A549 (cell line): ENCODE data around the gene SP6.

Experiments
- BHLHE40 ChIP-seq: IDR thresholded peaks from 2 replicates; pipeline ENCODE4 v1.6.1; 2012; ENCODE audit warnings: low read depth, low read length, inconsistent platforms
- CHD2 ChIP-seq: fragments of 150-350 bp; IDR thresholded peaks from 2 replicates; pipeline ENCODE4 v1.6.1; 2014; ENCODE audit warnings: low read length; ENCODE audit not compliant: partially characterized antibody
- ESRRA ChIP-seq: fragments of 150-350 bp; IDR thresholded peaks from 2 replicates; pipeline ENCODE4 v1.6.1; 2014; ENCODE audit warnings: mild to moderate bottlenecking, low read length, borderline replicate concordance
- KDM1A ChIP-seq: fragments of 200-600 bp; sonication (generic); IDR thresholded peaks from 2 replicates; pipeline ENCODE4 v1.6.1; 2016; ENCODE audit warnings: low read depth, mild to moderate bottlenecking
- MAZ ChIP-seq: fragments of 150-350 bp; IDR thresholded peaks from 2 replicates; pipeline ENCODE4 v1.6.1; 2014; ENCODE audit warnings: antibody characterized with exemption, low read depth, low read length, borderline replicate concordance
- MYC ChIP-seq: IDR thresholded peaks from 2 replicates; pipeline ENCODE4 v1.6.1; 2012; ENCODE audit warnings: mild to moderate bottlenecking, inconsistent platforms, low read length, improper control_type of control experiment, borderline replicate concordance
- POLR2A ChIP-seq: IDR thresholded peaks from 2 replicates; pipeline ENCODE4 v1.6.1; 2012; ENCODE audit warnings: mild to moderate bottlenecking, low read length
- RAD21 ChIP-seq, 2 experiments: fragments of >200 bp in 1 of 2; sonication (Bioruptor Twin) in 1 of 2; formaldehyde crosslinking in 1 of 2; IDR thresholded peaks in 1 of 2; conservative IDR thresholded peaks in 1 of 2; 2 replicates in 1 of 2; 3 replicates in 1 of 2; pipeline ENCODE4 v1.6.1; 2012 to 2018; ENCODE audit warnings: inconsistent platforms in 1 of 2
- ZNF302 ChIP-seq: fragments of 250-450 bp; sonication (Bioruptor Pico); IDR thresholded peaks from 2 replicates; pipeline ENCODE4 v1.9.0; 2021; ENCODE audit warnings: inconsistent platforms, mild to moderate bottlenecking, moderate library complexity
- TF ChIP-seq, protein P1 (sequence below): fragments of >200 bp; sonication (Bioruptor Twin); formaldehyde crosslinking; IDR thresholded peaks from 3 replicates; pipeline ENCODE4 v1.5.1; 2016
- TF ChIP-seq, protein P2 (sequence below): fragments of 250-450 bp; sonication (Bioruptor Pico); IDR thresholded peaks from 2 replicates; pipeline ENCODE4 v1.5.0; 2021; ENCODE audit warnings: mild to moderate bottlenecking, moderate library complexity, borderline replicate concordance

DNA sequence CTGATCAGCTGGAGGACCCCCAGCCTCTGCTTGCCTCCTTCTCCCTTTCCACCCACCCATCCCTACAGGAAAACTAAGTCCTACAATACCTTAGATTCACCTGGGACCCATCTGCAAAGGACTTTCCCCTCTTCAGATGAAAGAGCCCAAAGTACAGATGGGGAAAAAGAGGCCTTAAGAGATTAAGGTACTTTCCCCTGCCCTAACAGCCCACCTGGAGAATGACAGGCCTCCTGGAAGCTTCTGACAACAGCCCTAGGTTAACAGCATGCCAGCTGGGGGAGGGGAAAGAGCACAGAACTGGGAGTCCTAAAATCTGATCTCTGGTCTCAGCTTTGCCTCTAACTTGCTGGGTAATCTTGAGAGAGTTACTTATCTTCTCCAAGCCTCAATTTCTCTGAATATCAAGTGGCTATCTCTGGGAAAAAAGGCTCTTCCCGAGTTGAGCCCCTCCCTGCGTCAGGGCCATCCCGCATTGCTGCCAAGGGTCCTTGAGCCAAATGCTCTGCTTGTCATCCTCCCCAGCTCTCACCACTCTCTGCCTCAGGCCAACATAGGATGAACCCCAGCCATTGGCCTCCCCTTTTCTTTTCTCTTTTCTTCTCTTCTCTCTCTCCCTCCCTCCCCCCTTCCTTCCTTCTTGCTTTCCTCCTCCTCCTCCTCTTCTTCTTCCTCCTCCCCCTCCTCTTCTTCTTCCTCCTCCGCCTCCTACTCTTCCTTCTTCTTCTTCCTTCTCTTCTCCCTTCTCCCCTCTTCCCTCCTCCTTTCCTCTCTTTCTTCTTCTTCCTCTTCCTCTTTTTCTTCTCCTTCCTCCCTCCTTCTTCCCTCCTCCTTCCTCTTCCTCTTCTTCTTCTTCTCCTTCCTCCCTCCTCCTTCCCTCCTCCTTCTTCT, 22.5 kb upstream of the SP6 start:
- no peak for TF ChIP-seq MYC
- TF ChIP-seq POLR2A, result no peak
- TF ChIP-seq BHLHE40, result no peak
- TF ChIP-seq, protein P1, sequence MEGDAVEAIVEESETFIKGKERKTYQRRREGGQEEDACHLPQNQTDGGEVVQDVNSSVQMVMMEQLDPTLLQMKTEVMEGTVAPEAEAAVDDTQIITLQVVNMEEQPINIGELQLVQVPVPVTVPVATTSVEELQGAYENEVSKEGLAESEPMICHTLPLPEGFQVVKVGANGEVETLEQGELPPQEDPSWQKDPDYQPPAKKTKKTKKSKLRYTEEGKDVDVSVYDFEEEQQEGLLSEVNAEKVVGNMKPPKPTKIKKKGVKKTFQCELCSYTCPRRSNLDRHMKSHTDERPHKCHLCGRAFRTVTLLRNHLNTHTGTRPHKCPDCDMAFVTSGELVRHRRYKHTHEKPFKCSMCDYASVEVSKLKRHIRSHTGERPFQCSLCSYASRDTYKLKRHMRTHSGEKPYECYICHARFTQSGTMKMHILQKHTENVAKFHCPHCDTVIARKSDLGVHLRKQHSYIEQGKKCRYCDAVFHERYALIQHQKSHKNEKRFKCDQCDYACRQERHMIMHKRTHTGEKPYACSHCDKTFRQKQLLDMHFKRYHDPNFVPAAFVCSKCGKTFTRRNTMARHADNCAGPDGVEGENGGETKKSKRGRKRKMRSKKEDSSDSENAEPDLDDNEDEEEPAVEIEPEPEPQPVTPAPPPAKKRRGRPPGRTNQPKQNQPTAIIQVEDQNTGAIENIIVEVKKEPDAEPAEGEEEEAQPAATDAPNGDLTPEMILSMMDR, result no peak
- no peak for TF ChIP-seq ESRRA
- no peak for TF ChIP-seq MAZ
- TF ChIP-seq ZNF302 (CRISPR knock-in tag), result no peak
- TF ChIP-seq RAD21 (conservative IDR thresholded peaks at IDR 0.05 in 1 of 2, IDR thresholded peaks at IDR 0.05 in 1 of 2), result no peak
- TF ChIP-seq KDM1A, result no peak
- TF ChIP-seq, protein P2, sequence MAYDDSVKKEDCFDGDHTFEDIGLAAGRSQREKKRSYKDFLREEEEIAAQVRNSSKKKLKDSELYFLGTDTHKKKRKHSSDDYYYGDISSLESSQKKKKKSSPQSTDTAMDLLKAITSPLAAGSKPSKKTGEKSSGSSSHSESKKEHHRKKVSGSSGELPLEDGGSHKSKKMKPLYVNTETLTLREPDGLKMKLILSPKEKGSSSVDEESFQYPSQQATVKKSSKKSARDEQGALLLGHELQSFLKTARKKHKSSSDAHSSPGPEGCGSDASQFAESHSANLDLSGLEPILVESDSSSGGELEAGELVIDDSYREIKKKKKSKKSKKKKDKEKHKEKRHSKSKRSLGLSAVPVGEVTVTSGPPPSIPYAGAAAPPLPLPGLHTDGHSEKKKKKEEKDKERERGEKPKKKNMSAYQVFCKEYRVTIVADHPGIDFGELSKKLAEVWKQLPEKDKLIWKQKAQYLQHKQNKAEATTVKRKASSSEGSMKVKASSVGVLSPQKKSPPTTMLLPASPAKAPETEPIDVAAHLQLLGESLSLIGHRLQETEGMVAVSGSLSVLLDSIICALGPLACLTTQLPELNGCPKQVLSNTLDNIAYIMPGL (CRISPR knock-in tag), result no peak
- TF ChIP-seq CHD2, result no peak
